Measurements from ENCODE around the gene JAZF1. TPM values are rescaled to one million over a fixed set of nuclear protein-coding genes. Genes with fewer than 3 reads are reported as not detected.
A peak's percentile ranks its signal among the peaks of the same experiment; 100 is the strongest.

Gene JAZF1
- total RNA-seq, 1 donor from 2014 or later = 36.1 TPM

- no peak for TF ChIP-seq POLR2A (IDR thresholded peaks at IDR 0.05)
- no peak for TF ChIP-seq CTCF (IDR thresholded peaks at IDR 0.05)
- no peak for TF ChIP-seq POLR2AphosphoS5 (IDR thresholded peaks at IDR 0.05; ENCODE audit: insufficient read depth in 1 of 2, low read depth in 1 of 2)
- no peaks in the 10 kb centered on the region for H3K27me3 ChIP-seq
- H3K27ac ChIP-seq = peak overlapping the region; percentile 62
- DNase-seq (ENCODE audit: extremely low spot score in 2 of 2) = no peak
- H3K36me3 ChIP-seq = no peaks in the 10 kb centered on the region
- intact Hi-C loops (cut with DNase I) = no loop called here
- peaks cover 46% of the 10 kb centered on the region for H3K4me1 ChIP-seq
- H3K9me3 ChIP-seq = no peaks in the 10 kb centered on the region
- no peak overlapping the region for H3K4me3 ChIP-seq
Observed at GRCh38 chr7:28169230-28169629, 11.4 kb downstream of the JAZF1 start.

GRCh38 chr7:28168393-28169158 lies 12.0 kb downstream of the JAZF1 start:
- intact Hi-C loops (cut with DNase I) = no loop called here

GRCh38 chr7:28166982-28167715 lies 13.4 kb downstream of the JAZF1 start:
- Histone ChIP-seq H3K27ac (peak overlapping the region; percentile 53), H3K4me1 (peaks cover 62% of the 10 kb centered on the region), H3K27me3 (no peaks in the 10 kb centered on the region), H3K36me3 (no peaks in the 10 kb centered on the region), H3K9me3 (no peaks in the 10 kb centered on the region), H3K4me3 (no peak overlapping the region)
- intact Hi-C loops (cut with DNase I) = no loop called here
- TF ChIP-seq POLR2A (IDR thresholded peaks at IDR 0.05) (no peak), CTCF (IDR thresholded peaks at IDR 0.05) (no peak), POLR2AphosphoS5 (IDR thresholded peaks at IDR 0.05; ENCODE audit: insufficient read depth in 1 of 2, low read depth in 1 of 2) (no peak)
- no peak for DNase-seq (ENCODE audit: extremely low spot score in 2 of 2)

More at GRCh38 chr7:28168393-28169158, 12.0 kb downstream of the JAZF1 start:
- H3K9me3 ChIP-seq = no peaks in the 10 kb centered on the region
- H3K36me3 ChIP-seq = no peaks in the 10 kb centered on the region
- TF ChIP-seq POLR2AphosphoS5 (IDR thresholded peaks at IDR 0.05; ENCODE audit: insufficient read depth in 1 of 2, low read depth in 1 of 2) = no peak
- TF ChIP-seq POLR2A (IDR thresholded peaks at IDR 0.05) = no peak
- no peak for TF ChIP-seq CTCF (IDR thresholded peaks at IDR 0.05)
- H3K4me3 ChIP-seq = no peak overlapping the region
- H3K4me1 ChIP-seq = peaks cover 52% of the 10 kb centered on the region
- DNase-seq (ENCODE audit: extremely low spot score in 2 of 2) = no peak
- H3K27ac ChIP-seq = peak overlapping the region; percentile 53
- no peaks in the 10 kb centered on the region for H3K27me3 ChIP-seq

- Histone ChIP-seq H3K36me3 (no peaks in the 10 kb centered on the region), H3K4me3 (no peak overlapping the region), H3K4me1 (peaks cover 62% of the 10 kb centered on the region), H3K27me3 (no peaks in the 10 kb centered on the region), H3K9me3 (no peaks in the 10 kb centered on the region), H3K27ac (peak overlapping the region; percentile 65)
- TF ChIP-seq CTCF (IDR thresholded peaks at IDR 0.05) (no peak), POLR2AphosphoS5 (IDR thresholded peaks at IDR 0.05; ENCODE audit: insufficient read depth in 1 of 2, low read depth in 1 of 2) (peak in 1 of 2 donors; percentile 26), POLR2A (IDR thresholded peaks at IDR 0.05) (no peak)
- no peak for DNase-seq (ENCODE audit: extremely low spot score in 2 of 2)
- intact Hi-C loops (cut with DNase I) = no loop called here
Observed at GRCh38 chr7:28165961-28166955, 14.3 kb downstream of the JAZF1 start.
